Thyroid gland (tissue), 4 donors: ENCODE measurements around the gene SAMD4A.

Experiments used
- POLR2A ChIP-seq, 2 donors: fragments of 450-650 bp; IDR thresholded peaks; one replicate each; pipeline ENCODE4 v1.6.1; 2017; ENCODE audit warnings: antibody characterized with exemption in 2 of 2, mild to moderate bottlenecking in 2 of 2, moderate library complexity in 1 of 2
- TF ChIP-seq, protein P1 (sequence below), 6 experiments: fragments of 200-600 bp in 3 of 6; fragments of 450-650 bp in 3 of 6; sonication (generic) in 3 of 6; IDR thresholded peaks; one replicate each; pipeline ENCODE4 v1.5.1; 2016 to 2019; ENCODE audit warnings: antibody characterized with exemption in 6 of 6, mild to moderate bottlenecking in 2 of 6, inconsistent platforms in 1 of 6, moderate library complexity in 1 of 6

DNA sequence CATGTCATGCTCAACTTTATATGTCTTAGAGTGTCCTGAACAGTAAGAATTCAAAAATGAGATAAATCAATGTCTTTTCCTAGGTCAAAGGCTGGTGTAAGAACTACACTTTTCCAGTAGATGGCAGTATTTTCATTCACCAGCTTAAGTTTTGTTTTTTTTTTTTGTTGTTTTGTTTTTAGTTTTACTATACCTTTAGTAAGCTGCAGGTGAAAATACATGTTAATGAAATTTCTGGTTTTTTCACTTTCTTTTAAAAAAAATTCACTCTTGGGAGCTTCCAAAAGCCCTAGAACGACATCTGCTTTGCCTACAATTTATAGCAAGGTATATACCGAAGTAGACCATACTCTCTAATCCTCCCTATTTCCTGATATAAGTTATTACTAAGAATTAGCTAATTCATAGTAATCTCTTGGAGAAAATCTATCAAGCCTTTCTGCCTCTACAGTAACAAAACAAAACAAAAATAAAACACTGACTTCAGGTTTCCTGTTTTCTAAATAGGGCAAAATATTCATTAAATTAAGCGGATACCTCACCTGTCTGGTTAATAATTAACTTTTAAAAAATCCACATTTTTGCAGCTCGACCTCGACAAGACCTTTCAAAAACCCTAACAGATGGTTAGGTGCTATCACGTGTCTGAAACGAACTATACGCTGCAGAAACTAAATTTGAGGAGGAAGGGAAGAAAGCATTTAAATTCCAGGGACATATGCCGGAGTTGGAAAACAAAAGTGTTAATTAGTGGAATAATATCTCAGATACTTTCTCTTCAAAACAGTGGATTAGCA lies 2.7 kb upstream of the SAMD4A start:
- TF ChIP-seq, protein P1, sequence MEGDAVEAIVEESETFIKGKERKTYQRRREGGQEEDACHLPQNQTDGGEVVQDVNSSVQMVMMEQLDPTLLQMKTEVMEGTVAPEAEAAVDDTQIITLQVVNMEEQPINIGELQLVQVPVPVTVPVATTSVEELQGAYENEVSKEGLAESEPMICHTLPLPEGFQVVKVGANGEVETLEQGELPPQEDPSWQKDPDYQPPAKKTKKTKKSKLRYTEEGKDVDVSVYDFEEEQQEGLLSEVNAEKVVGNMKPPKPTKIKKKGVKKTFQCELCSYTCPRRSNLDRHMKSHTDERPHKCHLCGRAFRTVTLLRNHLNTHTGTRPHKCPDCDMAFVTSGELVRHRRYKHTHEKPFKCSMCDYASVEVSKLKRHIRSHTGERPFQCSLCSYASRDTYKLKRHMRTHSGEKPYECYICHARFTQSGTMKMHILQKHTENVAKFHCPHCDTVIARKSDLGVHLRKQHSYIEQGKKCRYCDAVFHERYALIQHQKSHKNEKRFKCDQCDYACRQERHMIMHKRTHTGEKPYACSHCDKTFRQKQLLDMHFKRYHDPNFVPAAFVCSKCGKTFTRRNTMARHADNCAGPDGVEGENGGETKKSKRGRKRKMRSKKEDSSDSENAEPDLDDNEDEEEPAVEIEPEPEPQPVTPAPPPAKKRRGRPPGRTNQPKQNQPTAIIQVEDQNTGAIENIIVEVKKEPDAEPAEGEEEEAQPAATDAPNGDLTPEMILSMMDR (IDR thresholded peaks at IDR 0.05): peak; percentile 53 to 99 (median 80)
- TF ChIP-seq POLR2A (IDR thresholded peaks at IDR 0.05): no peak
